Ureter (tissue), 1 donor: ENCODE measurements around the gene UST. TPM values are rescaled to one million over a fixed set of nuclear protein-coding genes. Genes with fewer than 3 reads are reported as not detected.
"Not testable (repeated sequence)": the region's sequence is repeated elsewhere in the genome, so short reads cannot be mapped to it uniquely, and the experiment has no call there.

Experiments used
- DNase-seq: peaks from one replicate; pipeline ENCODE4 v3.0.0-alpha.2; 2020; ENCODE audit warnings: low spot score
- total RNA-seq: library from RNA; stranded (reverse); gene quantifications from one replicate; pipeline ENCODE4 v1.2.4, GENCODE V29; 2023
- donor health status: DM: yes; HTN: yes; CAD: no.

Gene UST
- total RNA-seq, 1 donor from 2014 or later: 30.9 TPM

DNA sequence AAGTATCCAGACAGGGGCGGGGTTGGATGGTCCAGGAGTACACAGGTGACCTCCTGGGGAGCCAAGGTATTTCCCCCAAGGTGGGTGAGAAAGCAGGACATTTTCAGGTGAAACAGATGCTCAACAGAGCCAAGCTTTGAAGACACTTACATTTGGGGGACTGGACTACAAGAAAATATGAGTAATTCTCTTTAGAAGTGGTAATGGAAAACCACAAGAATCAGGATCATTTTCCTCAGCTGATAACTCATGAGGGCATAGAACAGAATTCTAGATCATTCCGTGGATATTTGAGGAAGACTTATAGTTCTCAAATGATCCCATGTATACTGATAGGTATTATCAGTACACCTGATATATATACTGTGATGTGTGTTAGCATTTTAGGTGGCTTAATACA, 89.9 kb downstream of the UST start:
- no peak for DNase-seq

DNA sequence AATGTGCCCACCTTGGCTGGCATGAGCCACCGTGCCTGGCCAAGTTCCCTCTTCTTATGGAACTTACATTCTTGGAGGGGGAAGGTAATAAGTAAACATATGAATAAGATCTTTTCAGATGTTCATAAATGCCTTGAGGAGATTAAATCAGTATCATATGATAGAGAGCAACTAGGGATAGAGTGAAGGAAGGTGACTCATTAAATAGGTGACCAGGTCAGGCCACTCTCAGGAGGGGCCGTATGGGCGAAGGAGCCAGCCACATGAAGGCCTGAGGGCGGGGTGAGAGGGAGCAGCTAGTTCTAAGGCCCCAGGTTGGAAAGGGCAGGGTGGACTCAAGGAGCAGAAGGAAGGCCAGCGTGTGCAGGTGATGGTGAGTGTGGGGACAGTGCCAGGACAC, 91.1 kb downstream of the UST start:
- DNase-seq: no peak

DNA sequence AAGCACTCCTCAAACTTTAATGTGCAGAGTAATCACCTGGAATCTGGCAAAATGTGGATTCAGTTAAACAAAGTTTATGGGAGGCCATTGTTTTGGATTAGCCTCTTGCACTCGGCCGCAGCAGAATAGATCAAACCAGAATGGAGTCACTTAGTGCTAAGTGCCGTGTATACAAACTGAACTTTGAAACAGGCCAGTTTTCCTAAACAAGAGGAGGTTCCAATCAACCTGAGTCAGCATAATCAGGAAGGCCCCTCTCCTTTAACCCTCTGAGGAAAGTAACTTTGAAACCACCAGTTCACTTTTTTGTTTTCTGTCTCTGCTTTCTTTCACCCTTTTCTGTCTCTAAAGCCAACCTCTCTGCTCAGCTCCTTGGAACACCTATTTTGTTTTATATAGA, 92.2 kb downstream of the UST start:
- no peak for DNase-seq

DNA sequence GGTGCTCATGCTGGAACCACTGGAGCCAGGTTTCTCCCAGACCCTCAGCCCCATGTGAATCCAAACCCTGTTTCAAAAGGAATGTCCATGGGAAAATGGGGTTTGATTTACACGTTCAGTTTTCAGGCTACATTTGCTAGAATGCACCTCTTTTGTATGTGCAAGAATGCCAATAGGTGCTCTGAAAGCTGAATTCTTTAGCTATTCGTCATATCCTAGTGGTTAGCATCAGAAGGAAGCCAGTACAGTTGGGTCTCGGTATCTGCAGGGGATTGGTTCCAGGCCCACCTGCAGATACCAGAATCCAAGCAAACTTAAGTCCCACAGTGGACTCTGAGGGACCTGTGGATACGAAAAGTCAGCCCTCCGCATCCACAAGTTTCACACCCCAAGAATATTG, 93.4 kb downstream of the UST start:
- no peak for DNase-seq

DNA sequence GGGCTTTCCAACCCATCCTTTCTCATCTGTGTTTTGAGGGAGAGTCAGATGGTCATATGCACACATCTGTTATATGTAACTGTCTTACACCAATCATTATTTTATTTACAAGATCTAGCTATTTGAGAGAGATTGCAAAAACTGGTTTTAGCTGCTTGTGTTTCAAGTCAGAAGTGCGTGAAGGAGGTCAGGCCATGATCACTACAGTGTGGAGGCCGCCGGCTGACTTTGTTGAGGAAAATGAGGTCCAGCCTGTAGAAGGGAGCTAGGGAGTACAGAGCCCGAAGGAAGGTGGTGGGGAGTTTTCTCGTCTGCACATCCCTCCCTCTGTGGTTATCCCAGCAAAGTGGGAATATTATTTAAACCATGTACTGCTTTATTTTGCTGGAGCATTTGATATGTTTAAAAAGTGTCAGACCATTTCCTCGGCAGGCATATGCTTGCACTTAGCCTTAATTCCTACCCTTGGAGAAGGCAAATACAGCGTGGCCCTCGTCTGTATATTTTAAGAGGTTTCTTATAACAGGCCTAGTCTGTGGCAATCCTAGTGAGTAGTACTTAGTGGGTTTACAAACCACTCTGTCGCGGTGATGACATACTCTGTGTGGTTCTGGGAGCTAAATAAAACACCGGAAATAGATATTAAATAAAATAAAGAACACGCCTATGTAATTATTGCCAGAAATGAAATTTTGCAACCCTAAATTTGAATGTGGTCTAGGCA, 95.6 kb downstream of the UST start:
- DNase-seq: no peak

DNA sequence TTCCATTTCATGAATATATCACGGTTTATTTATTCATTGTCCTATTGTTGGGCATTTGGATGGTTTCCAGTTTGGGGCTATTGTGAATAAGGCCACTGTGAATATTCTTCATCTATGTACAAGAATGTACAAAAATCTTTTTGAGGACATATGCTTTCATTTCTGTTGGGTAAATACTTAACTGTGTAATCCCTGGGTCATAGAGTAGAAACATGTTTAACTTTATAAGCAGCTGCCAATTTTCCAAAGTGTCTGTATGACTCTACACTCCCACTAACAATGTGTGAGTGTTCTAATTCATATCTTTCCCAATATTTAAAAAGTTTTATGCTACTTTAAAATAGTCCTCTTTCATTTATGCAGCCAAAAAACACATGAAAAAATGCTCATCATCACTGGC, 98.6 kb downstream of the UST start:
- DNase-seq: no peak

DNA sequence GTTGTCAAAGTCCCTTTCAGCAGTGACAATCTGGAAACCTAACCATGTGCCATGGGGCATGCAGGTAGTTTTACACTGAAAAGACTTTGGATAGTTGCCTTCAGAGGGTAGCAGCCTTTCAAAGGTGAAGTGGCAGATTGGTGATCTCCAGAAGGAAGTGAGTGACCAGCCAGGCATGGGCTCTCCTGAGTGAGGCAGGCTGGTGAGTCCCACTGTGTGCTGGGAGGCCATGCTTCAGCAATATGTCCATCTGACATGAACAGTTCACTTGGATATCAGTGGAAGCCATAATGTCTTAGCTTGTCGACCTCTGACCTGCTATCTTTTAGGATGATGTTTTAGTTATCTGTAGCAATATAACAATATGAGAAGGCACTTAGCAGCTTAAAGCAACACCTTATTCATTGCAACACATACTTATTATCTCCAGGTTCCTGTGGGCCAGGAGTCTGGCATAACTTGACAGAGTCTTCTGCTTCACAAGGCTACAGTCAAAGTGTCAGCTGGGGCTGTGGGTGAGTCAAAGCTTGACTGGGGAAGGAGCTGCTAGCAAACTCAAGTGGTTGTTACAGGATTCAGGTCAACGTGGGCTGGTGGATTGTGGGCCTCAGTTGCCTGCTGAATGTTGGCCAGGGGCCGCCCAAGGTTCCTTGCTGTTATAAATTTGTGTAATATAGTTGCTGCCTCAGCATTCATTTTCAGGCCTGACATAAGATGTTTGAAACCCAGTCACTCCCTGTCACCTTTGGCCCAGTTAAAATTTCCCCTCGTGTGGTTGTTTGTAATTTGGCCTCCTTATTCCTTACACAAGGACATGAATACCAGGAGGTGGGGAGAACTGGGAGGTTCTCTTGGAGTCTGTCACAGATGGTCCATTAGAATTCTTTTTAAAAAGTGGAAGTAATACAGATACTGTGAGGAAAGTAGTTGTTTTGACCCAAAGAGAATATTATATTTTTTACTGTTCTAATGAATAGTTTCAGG, 100.2 kb downstream of the UST start:
- DNase-seq: no peak

DNA sequence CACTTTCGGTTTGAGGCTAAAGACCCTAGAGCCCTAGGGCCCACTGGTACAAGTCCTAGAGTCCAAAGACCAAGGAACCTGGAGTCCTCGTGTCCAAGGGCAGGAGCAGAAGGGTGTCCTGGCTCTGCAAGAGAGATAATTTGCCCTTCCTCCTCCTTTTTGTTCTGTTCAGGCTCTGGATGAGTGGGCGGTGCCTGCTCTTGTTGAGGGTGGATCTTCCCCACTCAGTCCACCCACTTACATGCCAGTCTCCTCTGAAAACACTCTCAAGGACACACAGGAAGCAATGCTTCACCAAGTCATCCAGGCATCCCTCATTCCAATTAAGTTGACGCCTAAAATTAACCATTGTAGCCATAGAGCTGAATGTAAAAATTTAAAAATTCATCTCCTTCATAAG, 102.1 kb downstream of the UST start:
- DNase-seq: no peak

DNA sequence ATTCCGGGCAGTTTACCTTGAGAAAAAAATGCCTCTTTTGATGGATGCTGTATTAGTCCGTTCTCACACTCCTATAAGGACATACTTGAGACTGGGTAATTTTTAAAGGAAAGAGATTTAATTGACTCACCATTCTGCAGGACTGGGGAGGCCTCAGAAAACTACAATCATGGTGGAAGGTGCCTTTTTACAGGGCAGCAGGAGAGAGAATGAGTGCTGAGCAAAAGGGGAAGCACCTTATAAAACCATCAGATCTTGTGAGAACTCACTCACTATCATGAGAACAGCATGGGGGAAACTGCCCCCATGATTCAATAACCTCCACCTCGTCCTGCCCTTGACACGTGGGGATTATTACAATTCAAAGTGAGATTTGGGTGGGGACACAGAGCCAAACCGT, 102.6 kb downstream of the UST start:
- DNase-seq: not testable (repeated sequence)

DNA sequence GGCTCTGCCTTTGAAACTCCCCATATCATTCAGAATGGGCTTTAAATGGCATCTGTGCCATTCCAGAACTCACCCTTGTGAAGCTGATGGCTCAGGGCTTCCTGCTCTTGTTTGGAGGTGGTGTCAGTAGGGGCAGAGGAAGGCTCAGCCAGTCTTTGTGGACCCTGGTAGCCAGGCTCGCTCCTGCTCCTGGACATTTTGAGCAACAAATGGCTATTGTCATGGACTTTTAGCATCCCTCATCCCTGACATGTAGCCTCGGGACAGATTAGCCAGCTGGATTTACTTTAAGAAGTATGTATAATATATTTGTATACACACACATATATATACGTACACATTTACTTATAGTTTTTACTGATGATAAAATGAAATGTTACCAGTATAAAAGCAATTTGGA, 104.1 kb downstream of the UST start:
- DNase-seq: no peak

DNA sequence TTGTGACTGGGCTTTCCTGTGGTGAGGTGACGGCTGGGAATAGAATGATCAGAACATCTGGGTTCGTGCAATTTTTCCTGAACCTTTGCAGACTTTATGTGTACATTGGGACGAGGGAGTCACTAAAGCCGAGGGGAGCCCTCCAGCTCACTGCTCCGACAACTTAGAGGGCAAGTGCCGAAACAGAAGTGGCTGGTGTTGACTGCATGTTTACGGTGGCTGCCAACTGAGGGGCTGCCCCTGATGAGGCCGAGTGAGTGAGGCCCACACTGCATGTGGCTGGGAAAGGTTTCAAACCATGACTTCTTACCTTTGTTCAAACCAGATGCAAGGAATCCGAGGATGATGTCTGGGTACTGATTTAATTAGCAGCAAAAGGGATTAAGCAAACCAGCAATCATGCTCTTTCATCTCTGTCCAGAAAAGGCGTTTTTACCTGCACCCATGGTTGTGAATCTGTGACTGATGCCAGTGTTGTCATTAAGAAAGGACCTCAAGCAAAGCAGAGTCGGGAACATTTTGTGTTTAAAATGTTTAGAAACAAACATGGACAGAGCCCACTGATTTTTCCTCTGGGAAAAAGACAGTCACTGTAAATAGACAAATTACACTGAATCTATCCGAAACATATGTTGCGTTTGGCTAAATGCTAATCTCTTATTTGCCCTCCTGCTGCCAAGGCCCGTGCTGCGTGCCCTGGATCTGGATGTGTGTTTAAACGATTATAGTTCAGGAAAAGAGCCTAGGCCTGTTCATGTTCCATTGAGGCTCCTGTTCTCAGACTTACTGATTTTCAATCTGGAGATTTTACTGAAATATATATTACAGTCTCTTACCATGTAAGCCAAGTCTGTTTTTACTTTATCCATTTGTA, 105.1 kb downstream of the UST start:
- no peak for DNase-seq

DNA sequence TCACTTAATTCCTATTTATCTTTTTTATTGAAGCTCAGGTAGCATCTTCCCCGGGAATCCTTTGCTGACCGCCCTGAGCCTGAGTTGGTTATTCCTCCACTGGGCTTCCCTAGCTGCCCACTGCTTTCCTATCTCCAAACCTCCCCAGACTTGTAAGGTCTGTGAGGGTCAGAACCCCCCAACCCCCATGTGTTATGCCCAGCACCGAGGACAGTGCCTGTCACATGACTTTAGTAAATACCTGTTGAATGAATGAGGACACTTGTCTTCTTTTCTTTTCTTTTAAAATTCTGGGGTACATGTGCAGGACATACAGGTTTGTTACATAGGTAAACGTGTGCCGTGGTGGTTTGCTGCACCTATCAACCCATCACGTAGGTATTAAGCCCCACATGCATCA, 105.9 kb downstream of the UST start:
- DNase-seq: no peak

DNA sequence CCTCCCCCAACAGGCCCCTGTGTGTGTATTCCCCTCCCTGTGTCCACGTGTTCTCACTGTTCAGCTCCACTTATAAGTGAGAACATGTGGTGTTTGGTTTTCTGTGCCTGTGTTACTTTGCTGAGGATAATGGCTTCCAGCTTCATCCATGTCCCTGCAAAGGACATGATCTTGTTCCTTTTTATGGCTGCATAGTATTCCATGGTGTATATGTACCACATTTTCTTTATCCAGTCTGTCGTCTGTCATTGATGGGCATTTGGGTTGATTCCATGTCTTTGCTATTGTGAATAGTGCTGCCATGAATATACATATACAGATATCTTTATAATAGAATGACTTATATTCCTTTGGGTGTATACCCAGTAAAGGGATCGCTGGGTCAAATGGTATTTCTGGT, 106.3 kb downstream of the UST start:
- DNase-seq: not testable (repeated sequence)

DNA sequence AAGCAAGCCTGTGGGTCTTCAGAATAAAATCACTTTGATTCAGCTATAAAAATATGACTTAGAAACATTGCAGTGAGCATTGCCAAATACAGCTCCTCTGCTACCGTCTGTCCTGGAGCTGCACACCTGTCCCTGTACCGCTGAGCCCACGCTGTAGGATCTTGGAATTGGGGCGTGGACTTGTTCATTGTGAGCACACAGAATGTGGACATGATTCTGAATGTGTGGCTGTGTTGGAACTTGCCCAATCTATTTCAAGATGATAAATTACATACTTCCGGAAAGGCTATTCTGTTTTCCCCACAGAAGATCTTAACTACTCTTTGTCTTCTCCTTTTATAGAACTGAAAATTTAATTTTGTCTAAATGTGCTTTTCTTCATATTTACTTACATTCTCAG, 107.3 kb downstream of the UST start:
- no peak for DNase-seq

DNA sequence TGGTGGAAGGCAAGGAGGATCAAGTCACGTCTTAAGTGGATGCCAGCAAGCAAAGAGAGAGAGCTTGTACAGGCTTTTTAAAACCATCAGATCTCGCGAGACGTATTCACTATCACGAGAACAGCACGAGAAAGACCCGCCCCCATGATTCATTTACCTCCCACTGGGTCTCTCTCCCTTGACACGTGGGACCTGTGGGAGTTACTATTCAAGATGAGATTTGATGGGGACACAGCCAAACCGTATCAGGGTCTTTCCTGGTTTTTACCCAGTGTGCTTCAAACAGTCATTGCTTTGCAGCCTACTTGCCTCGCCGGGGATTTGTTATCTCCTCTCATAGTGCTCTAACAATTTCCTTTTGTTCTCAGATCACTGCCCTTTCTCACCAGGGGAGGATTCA, 108.2 kb downstream of the UST start:
- no peak for DNase-seq

DNA sequence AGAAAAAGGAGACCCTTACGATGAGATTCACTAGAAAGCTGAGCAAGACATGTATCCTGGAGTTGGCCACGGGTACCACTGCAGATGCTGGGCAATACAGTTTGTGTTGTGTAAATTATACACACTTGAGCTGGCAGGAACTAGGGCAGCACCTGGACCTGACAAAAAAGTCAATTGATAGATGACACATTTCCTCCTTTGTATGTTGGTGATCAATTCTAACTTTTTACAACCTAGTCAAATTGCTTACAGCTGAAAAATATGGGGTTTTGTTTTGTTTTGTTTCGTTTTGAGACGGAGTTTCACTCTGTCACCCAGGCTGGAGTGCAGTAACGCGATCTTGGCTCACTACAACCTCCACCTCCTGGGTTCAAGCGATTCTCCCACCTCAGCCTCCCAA, 108.9 kb downstream of the UST start:
- no peak for DNase-seq

DNA sequence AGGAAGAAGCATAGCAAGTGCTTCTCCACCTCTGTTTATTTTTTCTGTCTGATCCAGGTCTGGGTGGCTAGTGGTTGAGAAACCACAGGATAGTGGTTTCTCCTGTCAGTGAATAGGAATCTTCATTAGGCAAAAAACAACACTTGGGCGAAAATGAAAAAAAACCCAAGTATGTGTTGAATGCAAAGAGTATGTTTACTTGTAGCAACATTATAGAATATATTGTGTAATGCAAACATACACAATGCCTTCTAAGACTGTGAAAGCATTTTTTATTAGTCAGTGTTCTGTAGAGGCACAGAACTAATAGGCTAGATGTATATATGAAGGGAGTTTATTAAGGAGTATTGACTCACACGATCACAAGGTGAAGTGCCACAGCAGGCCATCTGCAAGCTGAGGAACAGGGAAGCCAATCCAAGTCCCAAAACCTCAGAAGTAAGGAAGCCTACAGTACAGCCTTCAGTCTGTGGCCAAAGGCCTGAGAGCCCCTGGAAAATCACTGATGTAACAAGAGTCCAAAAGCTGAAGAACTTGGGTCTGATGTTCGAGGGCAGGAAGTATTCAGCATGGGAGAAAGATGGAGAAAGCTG, 111.1 kb downstream of the UST start:
- no peak for DNase-seq

DNA sequence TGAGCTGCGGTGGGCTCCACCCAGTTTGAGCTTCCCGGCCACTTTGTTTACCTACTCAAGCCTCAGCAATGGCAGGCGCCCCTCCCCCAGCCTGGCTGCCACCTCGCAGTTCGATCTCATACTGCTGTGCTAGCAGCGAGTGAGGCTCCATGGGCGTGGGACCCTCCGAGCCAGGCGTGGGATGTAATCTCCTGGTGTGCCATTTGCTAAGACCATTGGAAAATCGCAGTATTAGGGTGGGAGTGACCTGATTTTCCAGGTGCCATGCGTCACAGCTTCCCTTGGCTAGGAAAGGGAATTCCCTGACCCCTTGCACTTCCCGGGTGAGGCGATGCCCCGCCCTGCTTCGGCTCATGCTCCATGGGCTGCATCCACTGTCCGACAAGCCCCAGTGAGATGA, 117.3 kb downstream of the UST start:
- DNase-seq: not testable (repeated sequence)

DNA sequence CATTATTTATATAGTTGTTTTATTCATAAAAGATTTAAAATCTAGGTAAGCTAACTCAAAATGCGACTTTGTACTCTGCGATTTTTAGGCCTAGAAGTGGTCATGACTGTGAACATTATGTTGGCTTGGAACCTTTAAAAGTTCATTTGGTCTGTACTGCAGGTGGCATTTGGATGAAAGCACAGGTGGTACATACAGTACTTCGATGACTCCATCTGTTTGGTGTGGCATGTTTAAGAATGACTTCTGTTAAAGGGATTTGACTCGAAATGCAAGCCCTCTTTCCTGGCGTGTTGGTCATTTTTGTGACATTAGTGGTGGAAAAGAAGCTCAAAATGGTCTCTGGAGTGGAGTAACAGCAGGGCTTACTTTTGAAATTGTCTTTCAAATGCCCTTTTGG, 118.1 kb downstream of the UST start:
- no peak for DNase-seq

DNA sequence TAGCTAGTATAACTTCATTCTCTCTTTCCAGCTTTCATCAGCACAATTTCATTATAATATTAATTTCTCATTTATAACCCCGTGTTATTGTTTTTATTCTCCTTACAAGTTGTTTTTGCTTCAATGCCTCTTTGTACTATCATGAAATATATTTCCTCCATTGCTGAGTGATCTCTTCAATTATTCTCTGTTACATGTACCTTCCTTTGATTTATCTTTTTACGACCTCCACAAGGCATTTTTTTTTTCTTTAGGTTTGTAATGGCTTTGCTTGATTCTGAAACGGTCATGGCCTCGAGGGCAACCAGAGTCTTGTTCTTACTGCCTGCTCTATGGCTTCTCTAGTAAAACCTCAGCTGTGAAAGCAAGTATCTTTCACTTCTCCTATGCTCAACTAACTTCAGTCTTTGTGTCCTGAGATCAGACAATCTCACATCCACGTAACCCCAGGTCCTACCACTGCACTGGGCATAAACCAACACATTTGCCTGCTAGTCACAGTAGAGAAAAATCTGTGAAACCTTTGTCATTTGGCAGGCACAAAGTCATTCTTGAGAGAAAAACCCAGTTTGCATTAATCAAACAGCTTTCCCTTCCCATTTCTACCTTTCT, 119.9 kb downstream of the UST start:
- no peak for DNase-seq

DNA sequence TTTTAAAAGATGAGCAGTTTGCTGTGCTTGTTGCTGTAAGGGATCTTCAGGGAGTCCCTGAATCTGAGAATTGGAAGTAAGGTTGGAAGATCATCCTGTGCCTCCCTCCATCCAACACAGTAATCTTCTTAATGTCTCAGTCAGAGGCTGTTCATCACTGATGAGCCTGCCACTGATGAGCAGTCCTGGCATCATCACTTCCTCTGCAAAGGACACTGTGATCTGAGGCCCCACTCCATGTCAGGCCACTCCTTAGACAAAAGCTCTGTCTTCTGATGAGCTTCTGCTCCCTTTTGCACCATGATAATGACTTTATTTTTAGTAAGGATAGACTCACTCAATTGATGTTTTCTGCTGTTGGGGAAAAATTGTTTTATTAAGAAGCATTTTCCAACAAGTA, 121.0 kb downstream of the UST start:
- DNase-seq: no peak
